ENCODE results near the gene DENND1A.

Gene DENND1A

GRCh38 chr9:123358181-123358905, 571.6 kb downstream of the DENND1A start:
- no peak for DNase-seq (ENCODE audit: low read depth in 2 of 2)

GRCh38 chr9:123357743-123358059, 572.2 kb downstream of the DENND1A start:
- DNase-seq (ENCODE audit: low read depth in 2 of 2) = no peak

GRCh38 chr9:123356851-123357742, 572.8 kb downstream of the DENND1A start:
- no peak for DNase-seq (ENCODE audit: low read depth in 2 of 2)

GRCh38 chr9:123355761-123356431, 574.0 kb downstream of the DENND1A start, which contains the start of gene CRB2:
Gene CRB2 (plus strand): TSS chr9:123356197. CDS start chr9:123356261, 64 bp downstream.
- no peak for DNase-seq (ENCODE audit: low read depth in 2 of 2)

GRCh38 chr9:123354806-123355508, 575.0 kb downstream of the DENND1A start:
- DNase-seq (ENCODE audit: low read depth in 2 of 2) = no peak

GRCh38 chr9:123353984-123354591, 575.8 kb downstream of the DENND1A start:
- peak in 1 of 2 donors; percentile 59 for DNase-seq (ENCODE audit: low read depth in 2 of 2)

GRCh38 chr9:123353041-123353440, 576.9 kb downstream of the DENND1A start:
- no peak for DNase-seq (ENCODE audit: low read depth in 2 of 2)

GRCh38 chr9:123350590-123351310, 579.2 kb downstream of the DENND1A start:
- no peak for DNase-seq (ENCODE audit: low read depth in 2 of 2)

GRCh38 chr9:123349691-123350480, 580.0 kb downstream of the DENND1A start:
- peak; percentile 33 to 60 for DNase-seq (ENCODE audit: low read depth in 2 of 2)

GRCh38 chr9:123349033-123349432, 580.9 kb downstream of the DENND1A start:
- DNase-seq (ENCODE audit: low read depth in 2 of 2) = no peak

- DNase-seq (ENCODE audit: low read depth in 2 of 2) = no peak
These were observed 581.5 kb downstream of the DENND1A start for GRCh38 chr9:123348317-123348992.

- DNase-seq (ENCODE audit: low read depth in 2 of 2) = no peak
These were observed 582.5 kb downstream of the DENND1A start for GRCh38 chr9:123347289-123348060.

GRCh38 chr9:123346826-123347225, 583.1 kb downstream of the DENND1A start:
- DNase-seq (ENCODE audit: low read depth in 2 of 2) = no peak

GRCh38 chr9:123346026-123346425, 583.9 kb downstream of the DENND1A start:
- no peak for DNase-seq (ENCODE audit: low read depth in 2 of 2)

GRCh38 chr9:123345567-123345955, 584.4 kb downstream of the DENND1A start:
- no peak for DNase-seq (ENCODE audit: low read depth in 2 of 2)

- no peak for DNase-seq (ENCODE audit: low read depth in 2 of 2)
These were observed 585.6 kb downstream of the DENND1A start for GRCh38 chr9:123344192-123344949.

- no peak for DNase-seq (ENCODE audit: low read depth in 2 of 2)
These were observed 586.3 kb downstream of the DENND1A start for GRCh38 chr9:123343443-123344191.

All from stimulated activated CD4-positive, alpha-beta T cell treated with anti-CD3 and anti-CD28 coated beads, Interleukin-15, amount 100 ng/mL, for 48 hours (primary cell).